GM18502 (cell line): Measurements from ENCODE around the gene GREB1.

Experiments used
- ATAC-seq: cut with Tn5 transposase; IDR thresholded peaks from one replicate; pipeline ENCODE4 v1.9.1; 2021; ENCODE audit warnings: mild to moderate bottlenecking; ENCODE audit not compliant: unreplicated experiment, poor library complexity

The GREB1 gene

GRCh38 chr2:11534746-11535484 lies 1.1 kb downstream of the GREB1 start:
- no peak for ATAC-seq

GRCh38 chr2:11535899-11536344 lies 2.1 kb downstream of the GREB1 start:
- ATAC-seq = no peak

- ATAC-seq = no peak
Observed at GRCh38 chr2:11537951-11538350, 4.1 kb downstream of the GREB1 start.

GRCh38 chr2:11539317-11540147 lies 5.7 kb downstream of the GREB1 start:
- no peak for ATAC-seq

GRCh38 chr2:11540148-11540995 lies 6.5 kb downstream of the GREB1 start:
- ATAC-seq = no peak

- ATAC-seq = no peak
Observed at GRCh38 chr2:11540996-11541692, 7.3 kb downstream of the GREB1 start.

- no peak for ATAC-seq
Observed at GRCh38 chr2:11541693-11542274, 7.9 kb downstream of the GREB1 start.

GRCh38 chr2:11542275-11542819 lies 8.5 kb downstream of the GREB1 start:
- no peak for ATAC-seq

GRCh38 chr2:11543337-11544216 lies 9.7 kb downstream of the GREB1 start:
- ATAC-seq = no peak

GRCh38 chr2:11546072-11546471 lies 12.2 kb downstream of the GREB1 start:
- ATAC-seq = no peak

- no peak for ATAC-seq
Observed at GRCh38 chr2:11547912-11548497, 14.2 kb downstream of the GREB1 start.

GRCh38 chr2:11550302-11550701 lies 16.5 kb downstream of the GREB1 start:
- no peak for ATAC-seq

- no peak for ATAC-seq
Observed at GRCh38 chr2:11550901-11551568, 17.2 kb downstream of the GREB1 start.

GRCh38 chr2:11551569-11552259 lies 17.9 kb downstream of the GREB1 start:
- ATAC-seq = no peak

- ATAC-seq = no peak
Observed at GRCh38 chr2:11552260-11552638, 18.4 kb downstream of the GREB1 start.

- peak; percentile 44 for ATAC-seq
Observed at GRCh38 chr2:11553661-11554398, 20.0 kb downstream of the GREB1 start.

GRCh38 chr2:11554399-11554716 lies 20.5 kb downstream of the GREB1 start:
- peak; percentile 71 for ATAC-seq
